ENCODE data around the gene ATG7. TPM values are rescaled to one million over a fixed set of nuclear protein-coding genes. Genes with fewer than 3 reads are reported as not detected.

Gene ATG7
- total RNA-seq, 2 experiments from 2014 or later: 21.7 to 28.4 TPM

- Histone ChIP-seq H3K36me3 (ENCODE audit: insufficient read depth, low read length) (no peaks in the 10 kb centered on the region), H3K27ac (ENCODE audit: low read depth, low read length, poor library complexity, severe bottlenecking) (no peak overlapping the region), H3K79me2 (ENCODE audit: insufficient read depth, low read depth, low read length) (no peaks in the 10 kb centered on the region), H3K9me3 (ENCODE audit: low read length) (no peaks in the 10 kb centered on the region), H3K4me1 (ENCODE audit: insufficient read depth, low read length, poor library complexity, severe bottlenecking) (no peaks in the 10 kb centered on the region), H2AFZ (ENCODE audit: low read length) (no peak overlapping the region), H3K9me2 (ENCODE audit: insufficient read depth, low read length) (no peaks in the 10 kb centered on the region), H3K4me2 (ENCODE audit: low read length) (no peak overlapping the region), H3K4me3 (ENCODE audit: low read depth, low read length, poor library complexity, severe bottlenecking) (no peak overlapping the region), H4K20me1 (ENCODE audit: insufficient read depth, low read length) (no peaks in the 10 kb centered on the region)
- TF ChIP-seq CTCF (conservative IDR thresholded peaks at IDR 0.05; ENCODE audit: low read length) (no peak), EZH2phosphoT487 (IDR thresholded peaks at IDR 0.05; ENCODE audit: borderline replicate concordance, low read depth, low read length) (no peak)
- no TSS peak for BruUV-seq (replicated peaks)
- POLR2A ChIA-PET: interaction anchor here (0.6 kb wide), 1 partner anchor 17 kb away, joined by 3 read pairs; no protein-coding TSS in a partner anchor
- no peak for DNase-seq (ENCODE audit: low spot score)
- CTCF ChIA-PET (ENCODE audit: unreplicated experiment): no interaction called here
- intact Hi-C loops (cut with micrococcal nuclease; ENCODE audit: unreplicated experiment): no loop called here
These were observed 142.9 kb downstream of the ATG7 start for GRCh38 chr3:11415099-11415498.

GRCh38 chr3:11420066-11420465, 147.9 kb downstream of the ATG7 start:
- CTCF ChIA-PET (ENCODE audit: unreplicated experiment): no interaction called here
- no peak overlapping the region for H3K4me3 ChIP-seq (ENCODE audit: low read depth, low read length, poor library complexity, severe bottlenecking)

More at GRCh38 chr3:11420066-11420465, 147.9 kb downstream of the ATG7 start:
- DNase-seq (ENCODE audit: low spot score): no peak
- no peaks in the 10 kb centered on the region for H3K9me2 ChIP-seq (ENCODE audit: insufficient read depth, low read length)
- H3K4me2 ChIP-seq (ENCODE audit: low read length): no peak overlapping the region
- H3K4me1 ChIP-seq (ENCODE audit: insufficient read depth, low read length, poor library complexity, severe bottlenecking): no peaks in the 10 kb centered on the region
- BruUV-seq (replicated peaks): no TSS peak
- H3K36me3 ChIP-seq (ENCODE audit: insufficient read depth, low read length): no peaks in the 10 kb centered on the region
- no peaks in the 10 kb centered on the region for H3K79me2 ChIP-seq (ENCODE audit: insufficient read depth, low read depth, low read length)
- TF ChIP-seq EZH2phosphoT487 (IDR thresholded peaks at IDR 0.05; ENCODE audit: borderline replicate concordance, low read depth, low read length): no peak
- TF ChIP-seq CTCF (conservative IDR thresholded peaks at IDR 0.05; ENCODE audit: low read length): no peak
- no peaks in the 10 kb centered on the region for H3K9me3 ChIP-seq (ENCODE audit: low read length)
- intact Hi-C loops (cut with micrococcal nuclease; ENCODE audit: unreplicated experiment): no loop called here
- H4K20me1 ChIP-seq (ENCODE audit: insufficient read depth, low read length): no peaks in the 10 kb centered on the region
- H2AFZ ChIP-seq (ENCODE audit: low read length): no peak overlapping the region
- no peak overlapping the region for H3K27ac ChIP-seq (ENCODE audit: low read depth, low read length, poor library complexity, severe bottlenecking)
- POLR2A ChIA-PET: no interaction called here

All from OCI-LY7 (cell line).